Stimulated activated CD8-positive, alpha-beta memory T cell treated with anti-CD3 and anti-CD28 coated beads, Interleukin-15, amount 100 ng/mL, for 24 hours (primary cell): ENCODE data around the gene RABGAP1.

Source experiments
- DNase-seq: peaks from one replicate; pipeline ENCODE4 v3.0.0-alpha.2; 2020; ENCODE audit warnings: low read depth

The RABGAP1 gene

GRCh38 chr9:123112015-123112975 lies 171.5 kb downstream of the RABGAP1 start:
- no peak for DNase-seq

- DNase-seq = no peak
Observed at GRCh38 chr9:123113185-123113584, 172.4 kb downstream of the RABGAP1 start.

- no peak for DNase-seq
Observed at GRCh38 chr9:123115146-123115913, 174.5 kb downstream of the RABGAP1 start.

GRCh38 chr9:123116036-123116435 lies 175.2 kb downstream of the RABGAP1 start:
- DNase-seq = no peak

GRCh38 chr9:123119566-123119965 lies 178.7 kb downstream of the RABGAP1 start:
- DNase-seq = no peak

GRCh38 chr9:123120131-123120530 lies 179.3 kb downstream of the RABGAP1 start:
- DNase-seq = no peak

GRCh38 chr9:123120953-123121352 lies 180.1 kb downstream of the RABGAP1 start:
- no peak for DNase-seq

- no peak for DNase-seq
Observed at GRCh38 chr9:123121457-123121856, 180.6 kb downstream of the RABGAP1 start.

GRCh38 chr9:123127512-123128075 lies 186.8 kb downstream of the RABGAP1 start:
- no peak for DNase-seq

GRCh38 chr9:123128591-123128990 lies 187.8 kb downstream of the RABGAP1 start:
- no peak for DNase-seq

GRCh38 chr9:123129423-123129822 lies 188.6 kb downstream of the RABGAP1 start:
- no peak for DNase-seq

- no peak for DNase-seq
Observed at GRCh38 chr9:123131258-123131657, 190.4 kb downstream of the RABGAP1 start.

- no peak for DNase-seq
Observed at GRCh38 chr9:123131993-123132392, 191.2 kb downstream of the RABGAP1 start.

GRCh38 chr9:123132696-123133095 lies 191.9 kb downstream of the RABGAP1 start:
- no peak for DNase-seq

GRCh38 chr9:123135430-123135829 lies 194.6 kb downstream of the RABGAP1 start:
- no peak for DNase-seq

- DNase-seq = no peak
Observed at GRCh38 chr9:123138163-123138562, 197.3 kb downstream of the RABGAP1 start.

GRCh38 chr9:123149067-123149466 lies 208.2 kb downstream of the RABGAP1 start:
- no peak for DNase-seq

- no peak for DNase-seq
Observed at GRCh38 chr9:123150708-123151503, 210.1 kb downstream of the RABGAP1 start.
